Measurements from ENCODE around the gene NDUFS5. TPM values are rescaled to one million over a fixed set of nuclear protein-coding genes. Genes with fewer than 3 reads are reported as not detected.

NDUFS5 gene
- total RNA-seq, 1 experiment from 2014 or later = 176 TPM

- CTCF ChIA-PET = no interaction called here
Observed at GRCh38 chr1:39082811-39083576, 56.8 kb downstream of the NDUFS5 start.

GRCh38 chr1:39084191-39084590, 58.0 kb downstream of the NDUFS5 start:
- Mint-ChIP-seq H3K36me3 (ENCODE audit: insufficient read depth, unreplicated experiment) (no peaks in the 10 kb centered on the region), H3K4me1 (ENCODE audit: low read depth, unreplicated experiment) (no peaks in the 10 kb centered on the region), H3K27me3 (ENCODE audit: insufficient read depth, unreplicated experiment) (peaks cover 7% of the 10 kb centered on the region), H3K4me3 (ENCODE audit: unreplicated experiment) (no peak overlapping the region), H3K9me3 (ENCODE audit: unreplicated experiment) (no peaks in the 10 kb centered on the region), H3K27ac (ENCODE audit: unreplicated experiment) (no peak overlapping the region)
- no peaks in the 10 kb centered on the region for H3K4me1 ChIP-seq
- POLR2A ChIA-PET = no interaction called here
- TF ChIP-seq, protein P1, sequence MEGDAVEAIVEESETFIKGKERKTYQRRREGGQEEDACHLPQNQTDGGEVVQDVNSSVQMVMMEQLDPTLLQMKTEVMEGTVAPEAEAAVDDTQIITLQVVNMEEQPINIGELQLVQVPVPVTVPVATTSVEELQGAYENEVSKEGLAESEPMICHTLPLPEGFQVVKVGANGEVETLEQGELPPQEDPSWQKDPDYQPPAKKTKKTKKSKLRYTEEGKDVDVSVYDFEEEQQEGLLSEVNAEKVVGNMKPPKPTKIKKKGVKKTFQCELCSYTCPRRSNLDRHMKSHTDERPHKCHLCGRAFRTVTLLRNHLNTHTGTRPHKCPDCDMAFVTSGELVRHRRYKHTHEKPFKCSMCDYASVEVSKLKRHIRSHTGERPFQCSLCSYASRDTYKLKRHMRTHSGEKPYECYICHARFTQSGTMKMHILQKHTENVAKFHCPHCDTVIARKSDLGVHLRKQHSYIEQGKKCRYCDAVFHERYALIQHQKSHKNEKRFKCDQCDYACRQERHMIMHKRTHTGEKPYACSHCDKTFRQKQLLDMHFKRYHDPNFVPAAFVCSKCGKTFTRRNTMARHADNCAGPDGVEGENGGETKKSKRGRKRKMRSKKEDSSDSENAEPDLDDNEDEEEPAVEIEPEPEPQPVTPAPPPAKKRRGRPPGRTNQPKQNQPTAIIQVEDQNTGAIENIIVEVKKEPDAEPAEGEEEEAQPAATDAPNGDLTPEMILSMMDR (IDR thresholded peaks at IDR 0.05; ENCODE audit: insufficient read depth in 1 of 2, low read depth in 1 of 2, low read length in 1 of 2, severe bottlenecking in 1 of 2, unreplicated experiment in 1 of 2) = no peak
- no peaks in the 10 kb centered on the region for H3K9me3 ChIP-seq
- intact Hi-C loops (cut with micrococcal nuclease; ENCODE audit: unreplicated experiment) = no loop called here
- CTCF ChIA-PET = no interaction called here
- BruUV-seq (replicated peaks) = no TSS peak
- H3K27me3 ChIP-seq (replicated peaks; ENCODE audit: control insufficient read depth, insufficient read depth, low read length) = no peaks in the 10 kb centered on the region
- no peak overlapping the region for H3K4me3 ChIP-seq (ENCODE audit: low read depth, low read length)
- DNase-seq = no peak
- H3K36me3 ChIP-seq (ENCODE audit: control insufficient read depth, insufficient read depth, low read length) = no peaks in the 10 kb centered on the region

More at GRCh38 chr1:39082811-39083576, 56.8 kb downstream of the NDUFS5 start:
- no peaks in the 10 kb centered on the region for H3K36me3 ChIP-seq (ENCODE audit: control insufficient read depth, insufficient read depth, low read length)
- Mint-ChIP-seq H3K4me1 (ENCODE audit: low read depth, unreplicated experiment) (no peaks in the 10 kb centered on the region), H3K9me3 (ENCODE audit: unreplicated experiment) (no peaks in the 10 kb centered on the region), H3K27ac (ENCODE audit: unreplicated experiment) (no peak overlapping the region), H3K4me3 (ENCODE audit: unreplicated experiment) (peak overlapping the region; percentile 70), H3K36me3 (ENCODE audit: insufficient read depth, unreplicated experiment) (no peaks in the 10 kb centered on the region), H3K27me3 (ENCODE audit: insufficient read depth, unreplicated experiment) (peaks cover 7% of the 10 kb centered on the region)
- POLR2A ChIA-PET = interaction anchor here (0.6 kb wide), 1 partner anchor 114 kb away, joined by 3 read pairs; no protein-coding TSS in a partner anchor
- no peaks in the 10 kb centered on the region for H3K4me1 ChIP-seq
- intact Hi-C loops (cut with micrococcal nuclease; ENCODE audit: unreplicated experiment) = no loop called here
- H3K27me3 ChIP-seq (replicated peaks; ENCODE audit: control insufficient read depth, insufficient read depth, low read length) = no peaks in the 10 kb centered on the region
- H3K4me3 ChIP-seq (ENCODE audit: low read depth, low read length) = no peak overlapping the region
- TF ChIP-seq, protein P1 (IDR thresholded peaks at IDR 0.05; ENCODE audit: insufficient read depth in 1 of 2, low read depth in 1 of 2, low read length in 1 of 2, severe bottlenecking in 1 of 2, unreplicated experiment in 1 of 2) = no peak
- DNase-seq = no peak
- H3K9me3 ChIP-seq = no peaks in the 10 kb centered on the region
- BruUV-seq (replicated peaks) = no TSS peak

Other genes starting within 250 kb of the NDUFS5 start
- 15.3 and 16.0 TPM in 2 replicates for gene RRAGC, start 166.6 kb upstream of the NDUFS5 start, total RNA-seq (2022)
- 21.8 and 27.7 TPM in 2 replicates for gene MYCBP, start 153.0 kb upstream of the NDUFS5 start, total RNA-seq (2022)
- not detected in 2 replicates for gene GJA9, start 144.8 kb upstream of the NDUFS5 start, total RNA-seq (2022)
- not detected in 2 replicates for gene RHBDL2, start 84.5 kb upstream of the NDUFS5 start, total RNA-seq (2022)
- 59.4 and 68.4 TPM in 2 replicates for gene AKIRIN1, start 35.1 kb upstream of the NDUFS5 start, total RNA-seq (2022)
- 104 and 114 TPM in 2 replicates for gene MACF1, start 178.3 kb downstream of the NDUFS5 start, total RNA-seq (2022)